Inflammatory macrophage (primary cell): ENCODE data around the gene STX1B.
"Not testable (repeated sequence)": the region's sequence is repeated elsewhere in the genome, so short reads cannot be mapped to it uniquely, and the experiment has no call there.

Source experiments
- DNase-seq, 2 donors: peaks; one replicate each; pipeline ENCODE4 v3.0.0-alpha.2; 2020 to 2022

STX1B gene

DNA sequence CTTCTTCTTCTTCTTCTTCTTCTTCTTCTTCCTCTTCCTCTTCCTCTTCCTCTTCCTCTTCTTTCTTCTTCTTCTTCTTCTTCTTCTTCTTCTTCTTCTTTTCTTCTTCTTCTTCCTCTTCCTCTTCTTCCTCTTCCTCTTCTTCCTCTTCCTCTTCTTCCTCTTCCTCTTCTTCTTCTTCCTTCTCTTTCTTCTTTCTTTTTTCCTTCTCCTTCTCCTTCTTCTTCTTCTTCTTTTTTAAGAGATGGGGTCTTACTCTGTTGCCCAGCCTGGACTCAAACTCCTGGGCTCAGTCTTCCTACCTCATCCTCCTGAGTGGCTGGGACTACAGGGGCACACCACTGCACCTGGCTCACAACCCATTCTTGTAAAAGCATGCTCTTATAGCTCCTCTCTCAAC is 2.9 kb upstream of the STX1B start:
- DNase-seq, result not testable (repeated sequence)

GRCh38 chr16:31011815-31012214 is 1.4 kb upstream of the STX1B start:
- DNase-seq, result not testable (repeated sequence)

GRCh38 chr16:31009894-31010584 is 399 bp downstream of the STX1B start:
- DNase-seq, result no peak

DNA sequence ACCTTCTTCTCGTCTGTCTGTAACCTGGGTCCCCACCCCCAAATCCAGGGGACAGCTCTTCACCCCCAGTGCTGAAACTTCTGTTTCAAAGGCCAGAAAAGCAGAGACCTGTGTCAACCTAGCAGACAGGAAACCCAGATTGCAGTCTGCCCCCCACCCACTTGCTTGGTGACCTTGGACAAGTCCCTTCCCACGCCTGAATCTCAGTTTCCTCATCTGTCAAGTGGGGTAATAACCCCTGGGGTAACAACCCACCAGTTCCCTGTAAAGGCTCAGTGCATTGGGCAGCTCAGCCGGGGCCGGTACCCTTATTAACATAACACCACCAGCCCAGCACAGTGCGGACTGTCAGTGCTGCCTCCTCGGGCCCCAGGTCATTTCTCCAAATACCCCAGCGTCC is 1.3 kb downstream of the STX1B start:
- peak in 1 of 2 donors; percentile 34 for DNase-seq

DNA sequence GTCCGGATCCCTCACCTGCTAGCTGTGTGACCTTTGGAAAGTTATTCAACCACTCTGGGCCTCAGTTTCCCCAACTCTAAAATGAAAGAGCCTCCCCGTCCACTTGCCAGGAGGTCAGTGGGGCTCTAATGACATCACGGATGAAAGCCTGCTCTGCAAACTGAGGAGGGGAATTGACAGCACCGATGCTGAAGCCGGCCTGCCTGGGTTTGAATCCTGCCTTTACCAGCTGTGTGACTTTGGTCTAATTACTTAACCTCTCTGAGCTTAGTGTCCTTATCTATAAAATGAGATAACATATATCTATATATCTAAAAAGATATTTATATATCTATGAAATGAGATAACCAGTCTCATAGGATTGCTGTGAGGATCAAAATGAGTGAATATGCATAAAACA is 1.9 kb downstream of the STX1B start:
- DNase-seq, result no peak

GRCh38 chr16:31008149-31008548 is 2.3 kb downstream of the STX1B start:
- DNase-seq, result no peak

GRCh38 chr16:31007684-31008083 is 2.8 kb downstream of the STX1B start:
- DNase-seq, result no peak

GRCh38 chr16:31006589-31006988 is 3.8 kb downstream of the STX1B start:
- no peak for DNase-seq

DNA sequence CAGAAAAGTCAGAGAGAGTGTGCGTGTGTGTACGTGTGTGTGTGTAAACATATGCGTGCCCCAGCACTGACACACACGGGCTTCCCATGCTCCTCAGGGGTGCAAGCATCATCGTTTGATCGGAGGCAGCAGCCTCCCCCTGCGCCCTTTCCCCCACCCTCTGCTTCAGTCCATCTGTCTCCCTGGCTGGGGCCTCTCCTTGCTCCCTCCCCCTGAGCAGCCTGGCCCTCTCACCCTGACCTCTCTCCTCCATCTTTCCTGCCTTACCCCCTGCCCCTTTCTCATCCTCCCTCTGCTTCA is 4.4 kb downstream of the STX1B start:
- DNase-seq, result no peak

GRCh38 chr16:31005350-31006085 is 4.9 kb downstream of the STX1B start:
- DNase-seq, result peak; percentile 66 to 87

DNA sequence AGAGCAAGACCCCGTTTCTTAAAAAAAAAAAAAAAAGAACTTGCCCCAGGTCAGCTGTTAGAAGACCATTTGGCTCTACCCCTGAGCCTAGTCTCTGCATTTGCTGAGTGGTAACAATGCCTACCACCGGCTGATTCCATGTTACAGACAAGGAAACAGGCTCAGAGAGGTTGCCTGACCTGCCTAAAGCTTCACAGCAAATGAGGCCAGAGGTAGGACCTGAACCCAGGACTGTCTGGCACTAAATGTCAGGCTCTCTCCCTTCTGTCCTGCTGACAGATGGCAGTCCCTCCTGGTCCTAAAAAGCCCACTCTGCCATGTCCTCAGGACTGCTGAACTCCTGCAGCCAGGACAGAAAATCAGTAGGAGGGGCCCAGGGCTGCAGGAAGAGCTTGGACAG is 5.8 kb downstream of the STX1B start:
- DNase-seq, result no peak

DNA sequence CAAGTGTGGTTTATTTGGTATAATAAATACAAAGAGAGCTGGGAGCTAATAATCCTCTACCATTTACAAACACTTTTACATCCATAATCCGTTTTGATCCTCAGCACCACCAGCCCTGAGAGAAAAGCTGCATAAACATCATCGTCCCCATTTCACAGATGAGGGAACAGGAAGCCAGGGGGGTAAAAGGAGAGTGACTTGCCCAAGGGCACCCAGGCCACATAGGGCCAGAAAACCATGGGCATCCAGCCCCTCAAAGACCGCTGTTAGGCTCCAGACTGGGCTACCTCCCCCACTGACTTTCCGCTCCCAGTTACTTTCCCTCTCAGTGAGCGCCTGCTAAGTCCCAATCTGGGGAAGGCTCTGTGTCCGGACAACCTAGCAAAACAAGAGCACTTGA is 6.7 kb downstream of the STX1B start:
- no peak for DNase-seq

GRCh38 chr16:31002862-31003341 is 7.5 kb downstream of the STX1B start:
- DNase-seq, result no peak

GRCh38 chr16:31002250-31002700 is 8.2 kb downstream of the STX1B start:
- DNase-seq, result no peak

GRCh38 chr16:31001507-31002249 is 8.8 kb downstream of the STX1B start:
- no peak for DNase-seq

GRCh38 chr16:31000671-31001382 is 9.6 kb downstream of the STX1B start:
- DNase-seq, result peak in 1 of 2 donors; percentile 23

DNA sequence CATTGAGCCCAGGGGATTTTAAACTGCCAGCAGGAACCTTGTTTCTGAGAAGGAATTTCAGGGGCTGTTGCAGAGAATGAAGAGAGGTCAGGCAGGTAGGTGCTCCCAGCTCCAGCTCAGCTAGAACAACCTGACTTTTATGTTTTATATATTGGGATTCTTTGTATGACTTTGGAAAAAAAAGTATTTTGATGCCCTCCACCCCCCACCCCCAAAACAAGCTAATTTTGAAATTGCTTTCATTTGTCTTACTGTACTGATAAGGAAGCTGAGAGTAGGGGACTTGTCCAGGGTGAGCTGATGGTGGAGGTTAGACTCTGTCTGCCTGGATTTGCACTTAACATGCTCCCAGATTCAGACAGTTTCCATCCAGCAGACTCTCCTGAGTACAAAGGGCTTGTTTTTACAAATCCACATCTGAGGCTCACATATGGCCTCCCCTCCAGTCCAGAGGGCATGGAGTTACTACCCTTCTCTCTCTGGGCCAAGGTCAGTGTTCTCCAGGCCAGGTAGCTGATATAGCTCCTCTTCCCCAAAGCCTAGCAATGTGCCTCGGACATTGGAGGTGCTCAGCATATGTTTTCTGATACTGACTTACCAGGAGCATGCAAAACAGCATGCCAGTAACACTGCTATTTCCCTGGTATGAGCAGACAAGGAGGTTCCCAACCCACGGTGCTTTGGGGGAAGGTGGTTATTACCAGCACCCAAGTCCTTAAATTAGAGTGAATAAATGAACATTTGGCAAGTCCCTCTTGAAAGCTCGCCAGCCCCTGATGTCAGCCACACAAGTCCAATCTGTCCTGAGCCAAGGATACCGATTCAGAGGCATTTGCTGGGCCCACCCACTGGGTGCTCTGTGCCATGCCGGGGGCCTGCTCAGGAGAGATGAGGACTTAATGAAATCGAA is 11.3 kb downstream of the STX1B start:
- DNase-seq, result no peak

- DNase-seq, result no peak
These were observed 12.4 kb downstream of the STX1B start for GRCh38 chr16:30997725-30998711.

DNA sequence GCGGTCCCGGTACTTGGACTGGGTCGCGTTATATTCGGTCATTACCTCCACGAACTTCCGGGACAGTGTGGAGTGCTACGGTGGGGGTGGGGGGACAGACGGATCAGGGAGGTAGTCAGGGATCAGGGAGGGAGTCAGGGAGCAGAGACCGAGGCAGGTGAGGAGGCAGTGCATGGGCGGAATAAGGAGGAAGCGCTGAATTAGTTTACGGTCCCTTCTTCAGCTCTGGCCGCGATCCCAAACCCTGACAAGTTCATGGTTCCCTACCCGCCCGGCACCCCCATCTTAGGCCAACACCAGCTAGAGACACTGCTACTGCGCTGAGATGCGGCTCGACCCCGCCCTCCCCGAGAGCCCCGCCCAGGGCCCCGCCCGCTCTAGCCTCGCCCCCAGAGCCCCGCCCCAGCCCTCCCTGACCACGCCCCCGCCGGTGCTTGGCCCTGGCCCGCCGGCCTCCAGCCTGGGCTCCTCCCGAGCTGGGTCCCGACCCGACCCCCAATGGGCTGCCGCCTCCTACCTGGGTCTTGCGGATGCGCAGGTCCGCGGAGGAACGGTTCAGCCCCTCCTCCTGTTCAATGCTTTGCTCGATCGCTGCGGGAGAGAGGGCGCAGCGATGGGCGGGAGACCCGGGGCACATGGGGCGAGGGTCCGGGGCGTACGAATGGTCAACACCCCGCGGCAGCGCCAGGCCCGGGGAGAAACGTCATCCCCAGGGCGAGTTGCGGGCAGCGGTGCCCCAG is 13.3 kb downstream of the STX1B start:
- peak; percentile 79 to 92 for DNase-seq
